K562 (cell line): ENCODE results near the gene PRCD. TPM values are rescaled to one million over a fixed set of nuclear protein-coding genes. Genes with fewer than 3 reads are reported as not detected.

Source experiments
- ATAC-seq: fragments of 200-7000 bp; cut with Tn5 transposase; 3 replicates; pipeline ENCODE4 v1.9.1; 2020; ENCODE audit warnings: moderate library complexity
- BruUV-seq: library from RNA; stranded (reverse); fragments of 400-500 nt; replicated peaks from 2 replicates; lab custom pipeline; 2021; lab: Mats Ljungman, UMichigan
- CTCF ChIA-PET: fragments of 300-600 bp; formaldehyde crosslinking; extraction: SDS; loops from one replicate; lab custom pipeline; 2021; ENCODE audit warnings: low intra/inter-chr PET ratio; lab: Yijun Ruan, JAX
- POLR2A ChIA-PET: fragments of 300-600, 350-650 bp; sonication (Branson Sonifier 250); formaldehyde crosslinking; extraction: SDS; loops from one replicate; lab custom pipeline; 2021; ENCODE audit warnings: antibody characterized with exemption, inconsistent platforms; lab: Yijun Ruan, JAX
- DNase-seq, 4 experiments: peaks; one replicate each; pipeline versions ENCODE4 v3.0.0 to v3.0.0-alpha.2; 2011 to 2018; ENCODE audit warnings: low spot score in 3 of 4, mixed read lengths in 3 of 4; ENCODE audit errors: extremely low read depth in 1 of 4
- FAIRE-seq: peaks from 2 replicates; lab custom pipeline; 2011; peaks lifted over from hg19 to GRCh38; lab: Jason Lieb, UNC
- H2AFZ ChIP-seq: 2 replicates; pipeline ENCODE4 v1.6.0; 2011; ENCODE audit warnings: low read depth, low read length, control low read depth, inconsistent platforms
- H3K27ac ChIP-seq: fragments of 200-600 bp; 3 replicates; pipeline ENCODE4 v1.8.0; 2011; ENCODE audit warnings: low read depth, mild to moderate bottlenecking, control low read depth, inconsistent platforms, low read length, moderate library complexity, mixed read lengths; ENCODE audit errors: extremely low read depth
- H3K27me3 ChIP-seq, 2 experiments: fragments of 300-600 bp in 1 of 2; 2 replicates in 1 of 2; 3 replicates in 1 of 2; pipeline versions ENCODE4 v1.6.0 to v1.8.0; 2011; ENCODE audit warnings: inconsistent platforms in 2 of 2, low read length in 2 of 2, mild to moderate bottlenecking in 1 of 2, mixed read lengths in 1 of 2, moderate library complexity in 1 of 2; ENCODE audit not compliant: control insufficient read depth in 2 of 2, insufficient read depth in 2 of 2
- H3K36me3 ChIP-seq: fragments of 300-600 bp; 3 replicates; pipeline ENCODE4 v1.8.0; 2011; ENCODE audit warnings: mild to moderate bottlenecking, low read length, inconsistent platforms; ENCODE audit not compliant: control insufficient read depth, insufficient read depth
- H3K4me1 ChIP-seq, 2 experiments: fragments of 200-600 bp in 1 of 2; replicated peaks in 1 of 2; 2 replicates in 1 of 2; 3 replicates in 1 of 2; pipeline versions ENCODE4 v1.5.1 to v1.8.0; 2011; ENCODE audit warnings: inconsistent platforms in 2 of 2, low read length in 2 of 2, mild to moderate bottlenecking in 1 of 2, mixed read lengths in 1 of 2, moderate library complexity in 1 of 2; ENCODE audit not compliant: control insufficient read depth in 2 of 2, insufficient read depth in 2 of 2
- H3K4me2 ChIP-seq: 2 replicates; pipeline ENCODE4 v1.6.1; 2011; ENCODE audit warnings: low read length, control low read depth, inconsistent platforms, mixed read lengths; ENCODE audit not compliant: insufficient read depth
- H3K4me3 ChIP-seq: fragments of 200-600 bp; sonication (generic), shearing (Covaris generic); 2 replicates; pipeline ENCODE4 v1.5.1; 2016; ENCODE audit warnings: control low read depth, inconsistent platforms
- H3K79me2 ChIP-seq: fragments of 200-600 bp; 3 replicates; pipeline ENCODE4 v1.8.0; 2011; ENCODE audit warnings: low read length, inconsistent platforms; ENCODE audit not compliant: control insufficient read depth, insufficient read depth
- H3K9ac ChIP-seq, 2 experiments: 2 replicates each; pipeline versions ENCODE4 v1.6.0 to v1.6.1; 2011; ENCODE audit warnings: low read depth in 2 of 2, low read length in 2 of 2, control low read depth in 1 of 2, inconsistent platforms in 1 of 2, mild to moderate bottlenecking in 1 of 2, mixed read lengths in 1 of 2; ENCODE audit not compliant: insufficient read depth in 1 of 2
- H3K9me1 ChIP-seq: one replicate; pipeline ENCODE4 v1.6.0; 2011; ENCODE audit warnings: inconsistent platforms, mild to moderate bottlenecking, low read length, moderate library complexity; ENCODE audit not compliant: control insufficient read depth, insufficient read depth
- H3K9me3 ChIP-seq: replicated peaks from 2 replicates; pipeline ENCODE4 v1.5.1; 2011; ENCODE audit warnings: low read depth, low read length, inconsistent platforms; ENCODE audit not compliant: control insufficient read depth, insufficient read depth
- H4K20me1 ChIP-seq: replicated peaks from 2 replicates; pipeline ENCODE4 v1.6.1; 2011; ENCODE audit warnings: low read length, inconsistent platforms, mixed read lengths; ENCODE audit not compliant: control insufficient read depth, insufficient read depth
- ARID4B ChIP-seq: sonication (generic); formaldehyde crosslinking; IDR thresholded peaks from 2 replicates; pipeline ENCODE4 v1.8.0; 2022; ENCODE audit warnings: mild to moderate bottlenecking, missing genetic modification reagents
- ASH1L ChIP-seq: fragments of 450-650 bp; IDR thresholded peaks from 2 replicates; pipeline ENCODE4 v1.6.1; 2018; ENCODE audit warnings: borderline replicate concordance, mild to moderate bottlenecking, low read depth; ENCODE audit not compliant: partially characterized antibody
- ESRRA ChIP-seq: fragments of 450-650 bp; IDR thresholded peaks from 2 replicates; pipeline ENCODE4 v1.6.1; 2014; ENCODE audit warnings: low read depth, mild to moderate bottlenecking, moderate library complexity, borderline replicate concordance
- FOXA3 ChIP-seq, 2 experiments: fragments of 450-650 bp in 1 of 2; sonication (generic) in 1 of 2; formaldehyde crosslinking; IDR thresholded peaks in 1 of 2; conservative IDR thresholded peaks in 1 of 2; 2 replicates each; pipeline versions ENCODE4 v1.4.0 to v1.8.0; 2020 to 2022; ENCODE audit warnings: mild to moderate bottlenecking in 2 of 2, missing genetic modification reagents in 1 of 2
- GABPB1 ChIP-seq: sonication (generic); formaldehyde crosslinking; IDR thresholded peaks from 2 replicates; pipeline ENCODE4 v1.8.0; 2022; ENCODE audit warnings: mild to moderate bottlenecking, missing genetic modification reagents
- HDGF ChIP-seq: fragments of 450-650 bp; IDR thresholded peaks from 2 replicates; pipeline ENCODE4 v1.6.1; 2016
- HMGN3 ChIP-seq: IDR thresholded peaks from 2 replicates; pipeline ENCODE4 v1.6.1; 2011; ENCODE audit warnings: borderline replicate concordance, low read depth, mild to moderate bottlenecking, mixed read lengths, low read length; ENCODE audit not compliant: insufficient read length; ENCODE audit errors: extremely low read depth
- NFRKB ChIP-seq: fragments of 450-650 bp; IDR thresholded peaks from 2 replicates; pipeline ENCODE4 v1.6.1; 2016; ENCODE audit warnings: low read depth
- NRF1 ChIP-seq, 2 experiments: fragments of 450-650 bp; IDR thresholded peaks in 1 of 2; conservative IDR thresholded peaks in 1 of 2; 2 replicates each; pipeline ENCODE4 v1.6.1; 2014; ENCODE audit warnings: mild to moderate bottlenecking in 2 of 2
- PHF8 ChIP-seq: fragments of 200-600 bp; sonication (generic); IDR thresholded peaks from 2 replicates; pipeline ENCODE4 v1.6.1; 2012; ENCODE audit warnings: mixed run types, mild to moderate bottlenecking, inconsistent platforms, low read length, moderate library complexity, borderline replicate concordance
- POLR2A ChIP-seq: fragments of 450-650 bp; conservative IDR thresholded peaks from 2 replicates; pipeline ENCODE4 v1.6.1; 2016
- SAP30 ChIP-seq: fragments of 200-600 bp; sonication (generic); IDR thresholded peaks from 2 replicates; pipeline ENCODE4 v1.6.1; 2012; ENCODE audit warnings: borderline replicate concordance, low read depth, mild to moderate bottlenecking, moderate library complexity, low read length, control low read depth, inconsistent platforms; ENCODE audit not compliant: insufficient read depth, poor library complexity, severe bottlenecking
- SMC3 ChIP-seq: conservative IDR thresholded peaks from 2 replicates; pipeline ENCODE4 v1.6.1; 2011; ENCODE audit warnings: low read depth, low read length, improper control_type of control experiment; ENCODE audit not compliant: insufficient read depth
- TAF1 ChIP-seq: IDR thresholded peaks from 2 replicates; pipeline ENCODE4 v1.6.1; 2011; ENCODE audit warnings: mild to moderate bottlenecking, low read length, moderate library complexity; ENCODE audit not compliant: insufficient read depth, control insufficient read depth, severe bottlenecking; ENCODE audit errors: extremely low read depth
- TBP ChIP-seq: optimal IDR thresholded peaks from 2 replicates; pipeline ENCODE3; 2011; ENCODE audit warnings: low read depth, low read length, improper control_type of control experiment
- ZNF431 ChIP-seq: sonication (generic); formaldehyde crosslinking; IDR thresholded peaks from 2 replicates; pipeline ENCODE4 v1.8.0; 2022; ENCODE audit warnings: mild to moderate bottlenecking, missing genetic modification reagents
- WGBS: fragments of 100-300 bp; shearing (Covaris generic); methylation state at CpG from one replicate; pipeline ENCODE4 v1.1.6; 2016; ENCODE audit warnings: low coverage, mixed read lengths; ENCODE audit not compliant: insufficient coverage; ENCODE audit errors: missing lambda C conversion rate; 5-methylcytosine and 5-hydroxymethylcytosine counted together
- in situ Hi-C: fragments of 300-500 bp; cut with MboI; formaldehyde crosslinking; loops from 4 replicates; pipeline ENCODE4 v1.15.0; 2018; ENCODE audit warnings: inconsistent platforms, mixed read lengths
- intact Hi-C: fragments of 100-400 bp; cut with micrococcal nuclease; formaldehyde crosslinking; loops from 2 replicates; pipeline ENCODE4 v1.14.2; 2022
- polyA plus RNA-seq, 8 experiments: library from polyadenylated mRNA; depleted of rRNA in 4 of 8; stranded (reverse) in 5 of 8; unstranded in 3 of 8; fragments of >200 nt; fragmentation: Nextera tagmentation in 2 of 8; fragmentation: Illumina TruSeq in 1 of 8; extraction: Ambion mirVana in 2 of 8; extraction: Trizol in 1 of 8; gene quantifications; 2 replicates each; pipeline versions ENCODE4 v1.2.1 to v1.2.3, GENCODE V29; 2011 to 2014; ENCODE audit warnings: inconsistent platforms in 1 of 8, missing spikeins in 1 of 8
- total RNA-seq, 7 experiments: library from RNA; depleted of rRNA in 6 of 7; stranded (reverse); fragments of >200 nt in 6 of 7; fragmentation: Illumina TruSeq in 2 of 7; extraction: Trizol in 2 of 7; gene quantifications; 2 replicates each; pipeline versions ENCODE4 v1.2.1 to v1.2.3, GENCODE V29; 2011 to 2021; ENCODE audit warnings: low replicate concordance in 1 of 7

The PRCD gene
- total and polyA plus RNA-seq, 9 of the 15 experiments (the other 6 are each of a cell fraction or from before 2014, with no cell fraction given), result 0.20 to 0.25 (median 0.21) TPM; not detected in 6

GRCh38 chr17:76540381-76541300, 797 bp downstream of the PRCD start:
- 17% methylated on average over 24 of the region's 27 CpGs for WGBS
- H3K9ac ChIP-seq, result peak overlapping the region; percentile 55 to 89
- no TSS peak for BruUV-seq
- no peaks in the 10 kb centered on the region for H3K9me3 ChIP-seq
- no peaks in the 10 kb centered on the region for H3K9me1 ChIP-seq
- H3K79me2 ChIP-seq, result no peaks in the 10 kb centered on the region
- H3K27me3 ChIP-seq, result no peaks in the 10 kb centered on the region
- intact Hi-C loops (no loop called here), in situ Hi-C loops (no loop called here)
- H3K4me1 ChIP-seq, result peaks cover 11 to 56% of the 10 kb centered on the region in 2 experiments; a peak in 4 of 5 replicates
- H3K4me2 ChIP-seq, result peak overlapping the region; percentile 74
- ATAC-seq, result peak; percentile 100
- DNase-seq, result peak; percentile 97 to 98 (median 98)
- H3K36me3 ChIP-seq, result no peaks in the 10 kb centered on the region
- H3K27ac ChIP-seq, result peak overlapping the region; percentile 65
- 0 out of 2 replicates have a peak overlapping the region, but pooled peaks have one; percentile 7 for H3K4me3 ChIP-seq
- ChIA-PET POLR2A (interaction anchor here (0.6 to 3.0 kb wide), 10 partner anchors 11 to 120 kb away, joined by 3 to 26 read pairs (median 4); no protein-coding TSS in a partner anchor), CTCF (interaction anchor here (0.6 to 1.0 kb wide), 3 partner anchors 15 to 141 kb away, joined by 3 to 5 read pairs (median 3); no protein-coding TSS in a partner anchor)
- peak overlapping the region; percentile 91 for H2AFZ ChIP-seq
- H4K20me1 ChIP-seq, result no peaks in the 10 kb centered on the region
- peak; percentile 100 for FAIRE-seq
- TF ChIP-seq GABPB1 (CRISPR knock-in tag) (peak; percentile 68), NRF1 (conservative IDR thresholded peaks at IDR 0.05 in 1 of 2, IDR thresholded peaks at IDR 0.05 in 1 of 2) (peak; percentile 74 to 78), ARID4B (0 out of 2 replicates have a peak, but pooled peaks have one; percentile 28), HMGN3 (peak; percentile 61), SMC3 (0 out of 2 replicates have a peak, but pooled peaks have one; percentile 6), FOXA3 (CRISPR knock-in tag; conservative IDR thresholded peaks at IDR 0.05 in 1 of 2, IDR thresholded peaks at IDR 0.05 in 1 of 2) (0 out of 4 replicates have a peak, but pooled peaks of 1 of the 2 experiments have one; percentile 37), ESRRA (peak; percentile 27; the same call in 1 of the 2 replicates), ASH1L (no peak), TBP (peak; percentile 69), SAP30 (no peak), PHF8 (peak; percentile 45; the same call in 1 of the 2 replicates), NFRKB (peak; percentile 50; the same call in 1 of the 2 replicates), POLR2A (peak; percentile 64), TAF1 (peak; percentile 31), HDGF (peak; percentile 59), ZNF431 (CRISPR knock-in tag) (no peak)
